ENCODE measurements around the gene SLC25A15. TPM values are rescaled to one million over a fixed set of nuclear protein-coding genes. Genes with fewer than 3 reads are reported as not detected.
"Not testable (repeated sequence)": the region's sequence is repeated elsewhere in the genome, so short reads cannot be mapped to it uniquely, and the experiment has no call there.

SLC25A15 gene
- total and polyA plus RNA-seq, 4 experiments from 2014 or later = 4.2 to 8.5 (median 6.4) TPM

- POLR2A ChIA-PET (ENCODE audit: partially characterized antibody) = interaction anchor here (3.8 kb wide), 1 partner anchor 9 kb away, joined by 34 read pairs; the partner anchor contains the start of gene SLC25A15
- H3K4me1 ChIP-seq (ENCODE audit: insufficient read depth, low read length) = peaks cover 30% of the 10 kb centered on the region
Measured at GRCh38 chr13:40779796-40780285, 9.6 kb upstream of the SLC25A15 start.

GRCh38 chr13:40780822-40781401, 8.5 kb upstream of the SLC25A15 start:
- Mint-ChIP-seq H3K9me3 (no peaks in the 10 kb centered on the region), H3K27ac (peak overlapping the region in 3 of 7 donors; percentile 4 to 82 (median 70)), H3K27me3 (no peaks in the 10 kb centered on the region), H3K4me3 (no peak overlapping the region), H3K36me3 (no peaks in the 10 kb centered on the region), H3K4me1 (peaks cover 16 to 28% (median 18%) of the 10 kb centered on the region in 4 donors)
- Histone ChIP-seq H3K4me3 (ENCODE audit: low read length in 2 of 2) (no peak overlapping the region), H3K27ac (ENCODE audit: low read depth, low read length) (no peak overlapping the region), H3K4me1 (ENCODE audit: insufficient read depth, low read length) (peaks cover 21% of the 10 kb centered on the region), H3K36me3 (ENCODE audit: insufficient read depth, low read length) (no peaks in the 10 kb centered on the region), H3K27me3 (ENCODE audit: insufficient read depth, low read length) (no peaks in the 10 kb centered on the region), H3K9me3 (ENCODE audit: control insufficient read depth in 1 of 2, low read length in 2 of 2) (no peaks in the 10 kb centered on the region)
- CTCF ChIA-PET (ENCODE audit: partially characterized antibody) = interaction anchor here (1.2 to 4.0 kb wide), 4 partner anchors 8 to 836 kb away, joined by 3 to 40 read pairs (median 6); partner anchors contain the start of gene SLC25A15
- intact Hi-C loops (cut with micrococcal nuclease) = no loop called here
- POLR2A ChIA-PET (ENCODE audit: partially characterized antibody) = interaction anchor here (3.8 kb wide), 1 partner anchor 8 kb away, joined by 34 read pairs; the partner anchor contains the start of gene SLC25A15
- no peak for DNase-seq

More at GRCh38 chr13:40779796-40780285, 9.6 kb upstream of the SLC25A15 start:
- DNase-seq = no peak
- H3K27me3 ChIP-seq (ENCODE audit: insufficient read depth, low read length) = no peaks in the 10 kb centered on the region
- Mint-ChIP-seq H3K4me1 (peaks cover 19 to 34% (median 22%) of the 10 kb centered on the region in 4 donors), H3K36me3 (no peaks in the 10 kb centered on the region), H3K4me3 (no peak overlapping the region), H3K9me3 (no peaks in the 10 kb centered on the region), H3K27me3 (no peaks in the 10 kb centered on the region), H3K27ac (peak overlapping the region in 3 of 7 donors; percentile 8 to 36 (median 27))
- H3K9me3 ChIP-seq (ENCODE audit: control insufficient read depth in 1 of 2, low read length in 2 of 2) = no peaks in the 10 kb centered on the region
- no peak overlapping the region for H3K4me3 ChIP-seq (ENCODE audit: low read length in 2 of 2)
- H3K36me3 ChIP-seq (ENCODE audit: insufficient read depth, low read length) = no peaks in the 10 kb centered on the region
- CTCF ChIA-PET (ENCODE audit: partially characterized antibody) = interaction anchor here (0.6 to 4.0 kb wide), 6 partner anchors 9 to 995 kb away, joined by 3 to 40 read pairs (median 4); partner anchors contain the start of gene SLC25A15
- no peak overlapping the region for H3K27ac ChIP-seq (ENCODE audit: low read depth, low read length)
- intact Hi-C loops (cut with micrococcal nuclease) = loop anchor here (5.0 to 10.0 kb wide), 5 partner anchors 98 to 1745 kb away; partner anchors contain the start of genes KBTBD6, NHLRC3 and PROSER1

- Mint-ChIP-seq H3K27ac (peak overlapping the region in 2 of 7 donors; percentile 28 to 30), H3K4me3 (no peak overlapping the region), H3K4me1 (peaks cover 13 to 20% (median 15%) of the 10 kb centered on the region in 4 donors), H3K36me3 (no peaks in the 10 kb centered on the region), H3K9me3 (no peaks in the 10 kb centered on the region), H3K27me3 (no peaks in the 10 kb centered on the region)
- H3K9me3 ChIP-seq (ENCODE audit: control insufficient read depth in 1 of 2, low read length in 2 of 2) = no peaks in the 10 kb centered on the region
- H3K4me1 ChIP-seq (ENCODE audit: insufficient read depth, low read length) = peaks cover 13% of the 10 kb centered on the region
- intact Hi-C loops (cut with micrococcal nuclease) = no loop called here
- no peaks in the 10 kb centered on the region for H3K27me3 ChIP-seq (ENCODE audit: insufficient read depth, low read length)
- H3K4me3 ChIP-seq (ENCODE audit: low read length in 2 of 2) = no peak overlapping the region
- CTCF ChIA-PET (ENCODE audit: partially characterized antibody) = interaction anchor here (0.9 to 1.2 kb wide), 2 partner anchors 16 to 1098 kb away, joined by 3 read pairs; no protein-coding TSS in a partner anchor
- no peak overlapping the region for H3K27ac ChIP-seq (ENCODE audit: low read depth, low read length)
- POLR2A ChIA-PET (ENCODE audit: partially characterized antibody) = no interaction called here
- DNase-seq = no peak
- H3K36me3 ChIP-seq (ENCODE audit: insufficient read depth, low read length) = no peaks in the 10 kb centered on the region
Measured at GRCh38 chr13:40781717-40782116, 7.7 kb upstream of the SLC25A15 start.

- H3K27ac Mint-ChIP-seq; H3K9me3 Mint-ChIP-seq; H3K27me3 Mint-ChIP-seq; H3K9me3 ChIP-seq (ENCODE audit: control insufficient read depth in 1 of 2, low read length in 2 of 2); H3K36me3 Mint-ChIP-seq; H3K4me3 Mint-ChIP-seq; H3K27me3 ChIP-seq (ENCODE audit: insufficient read depth, low read length); H3K36me3 ChIP-seq (ENCODE audit: insufficient read depth, low read length); CTCF ChIA-PET (ENCODE audit: partially characterized antibody); H3K4me3 ChIP-seq (ENCODE audit: low read length in 2 of 2); H3K4me1 ChIP-seq (ENCODE audit: insufficient read depth, low read length); H3K27ac ChIP-seq (ENCODE audit: low read depth, low read length); DNase-seq; intact Hi-C loops (cut with micrococcal nuclease): not testable (repeated sequence)
- POLR2A ChIA-PET (ENCODE audit: partially characterized antibody) = interaction anchor here (1.2 kb wide), 1 partner anchor 11 kb away, joined by 3 read pairs; the partner anchor contains the start of gene MRPS31
- H3K4me1 Mint-ChIP-seq = peaks cover 5 to 19% (median 10%) of the 10 kb centered on the region in 4 donors
Measured at GRCh38 chr13:40782971-40783370, 6.4 kb upstream of the SLC25A15 start.

- H3K36me3 ChIP-seq (ENCODE audit: insufficient read depth, low read length) = no peaks in the 10 kb centered on the region
- ChIA-PET POLR2A (ENCODE audit: partially characterized antibody) (no interaction called here), CTCF (ENCODE audit: partially characterized antibody) (no interaction called here)
- peaks cover 7% of the 10 kb centered on the region for H3K4me1 ChIP-seq (ENCODE audit: insufficient read depth, low read length)
- H3K27ac ChIP-seq (ENCODE audit: low read depth, low read length) = no peak overlapping the region
- H3K9me3 Mint-ChIP-seq = no peaks in the 10 kb centered on the region
- no peaks in the 10 kb centered on the region for H3K9me3 ChIP-seq (ENCODE audit: control insufficient read depth in 1 of 2, low read length in 2 of 2)
- H3K4me1 Mint-ChIP-seq = peaks cover 4 to 20% (median 8%) of the 10 kb centered on the region in 4 donors
- H3K36me3 Mint-ChIP-seq = no peaks in the 10 kb centered on the region
- H3K27ac Mint-ChIP-seq = no peak overlapping the region
- H3K27me3 ChIP-seq (ENCODE audit: insufficient read depth, low read length) = no peaks in the 10 kb centered on the region
- no peaks in the 10 kb centered on the region for H3K27me3 Mint-ChIP-seq
- no peak overlapping the region for H3K4me3 Mint-ChIP-seq
- no peak overlapping the region for H3K4me3 ChIP-seq (ENCODE audit: low read length in 2 of 2)
- DNase-seq = no peak
- intact Hi-C loops (cut with micrococcal nuclease) = no loop called here
Measured at GRCh38 chr13:40784540-40784939, 4.9 kb upstream of the SLC25A15 start.

- ChIA-PET CTCF (ENCODE audit: partially characterized antibody) (interaction anchor here (4.4 kb wide), 1 partner anchor 8 kb away, joined by 40 read pairs; no protein-coding TSS in a partner anchor), POLR2A (ENCODE audit: partially characterized antibody) (interaction anchor here (1.0 to 1.1 kb wide), 2 partner anchors 9 to 10 kb away, joined by 3 to 4 read pairs; no protein-coding TSS in a partner anchor)
- DNase-seq = no peak
- H3K27me3 Mint-ChIP-seq = no peaks in the 10 kb centered on the region
- no peaks in the 10 kb centered on the region for H3K9me3 Mint-ChIP-seq
- no peaks in the 10 kb centered on the region for H3K36me3 ChIP-seq (ENCODE audit: insufficient read depth, low read length)
- H3K4me1 Mint-ChIP-seq = peaks cover 8 to 30% (median 15%) of the 10 kb centered on the region in 4 donors
- no peaks in the 10 kb centered on the region for H3K36me3 Mint-ChIP-seq
- intact Hi-C loops (cut with micrococcal nuclease) = no loop called here
- no peak overlapping the region for H3K27ac ChIP-seq (ENCODE audit: low read depth, low read length)
- peaks cover 7% of the 10 kb centered on the region for H3K4me1 ChIP-seq (ENCODE audit: insufficient read depth, low read length)
- H3K4me3 ChIP-seq (ENCODE audit: low read length in 2 of 2) = no peak overlapping the region
- peak overlapping the region in 1 of 8 donors; percentile 13 for H3K4me3 Mint-ChIP-seq
- no peaks in the 10 kb centered on the region for H3K9me3 ChIP-seq (ENCODE audit: control insufficient read depth in 1 of 2, low read length in 2 of 2)
- peak overlapping the region in 4 of 7 donors; percentile 71 to 92 (median 75) for H3K27ac Mint-ChIP-seq
- H3K27me3 ChIP-seq (ENCODE audit: insufficient read depth, low read length) = no peaks in the 10 kb centered on the region
Measured at GRCh38 chr13:40786568-40786996, 2.8 kb upstream of the SLC25A15 start.

GRCh38 chr13:40787062-40787461, 2.3 kb upstream of the SLC25A15 start:
- POLR2A ChIA-PET (ENCODE audit: partially characterized antibody) = interaction anchor here (1.0 to 1.2 kb wide), 3 partner anchors 10 to 134 kb away, joined by 3 to 6 read pairs (median 4); no protein-coding TSS in a partner anchor
- no peak overlapping the region for H3K4me3 ChIP-seq (ENCODE audit: low read length in 2 of 2)
- no peaks in the 10 kb centered on the region for H3K27me3 ChIP-seq (ENCODE audit: insufficient read depth, low read length)
- Mint-ChIP-seq H3K4me3 (peak overlapping the region in 7 of 8 donors; percentile 13 to 80 (median 66)), H3K27ac (peak overlapping the region in 5 of 7 donors; percentile 18 to 92 (median 47)), H3K9me3 (no peaks in the 10 kb centered on the region), H3K4me1 (peaks cover 8 to 30% (median 18%) of the 10 kb centered on the region in 4 donors), H3K27me3 (no peaks in the 10 kb centered on the region), H3K36me3 (no peaks in the 10 kb centered on the region)
- H3K9me3 ChIP-seq (ENCODE audit: control insufficient read depth in 1 of 2, low read length in 2 of 2) = no peaks in the 10 kb centered on the region
- intact Hi-C loops (cut with micrococcal nuclease) = no loop called here
- no peaks in the 10 kb centered on the region for H3K36me3 ChIP-seq (ENCODE audit: insufficient read depth, low read length)
- no peak for DNase-seq
- no peak overlapping the region for H3K27ac ChIP-seq (ENCODE audit: low read depth, low read length)
- CTCF ChIA-PET (ENCODE audit: partially characterized antibody) = interaction anchor here (3.1 to 4.4 kb wide), 2 partner anchors 8 to 12 kb away, joined by 9 to 40 read pairs; no protein-coding TSS in a partner anchor
- H3K4me1 ChIP-seq (ENCODE audit: insufficient read depth, low read length) = peaks cover 7% of the 10 kb centered on the region
